GM23338 (cell line): ENCODE results near the gene HS3ST6. TPM values are rescaled to one million over a fixed set of nuclear protein-coding genes. Genes with fewer than 3 reads are reported as not detected.

Source experiments
- ATAC-seq: fragments of 200-7000 bp; cut with Tn5 transposase; 3 replicates; pipeline ENCODE4 v1.9.1; 2020
- DNase-seq: peaks from one replicate; pipeline ENCODE4 v3.0.0-alpha.2; 2015; ENCODE audit warnings: low spot score
- H2AFZ ChIP-seq: fragments of 200-600 bp; sonication (generic); 2 replicates; pipeline ENCODE4 v1.8.0; 2016; ENCODE audit warnings: antibody characterized with exemption, mild to moderate bottlenecking, moderate library complexity
- H3F3A ChIP-seq: fragments of 200-600 bp; sonication (generic); replicated peaks from 2 replicates; pipeline ENCODE4 v1.8.0; 2017; ENCODE audit warnings: antibody characterized with exemption, mixed run types, low read depth
- H3K27ac ChIP-seq: fragments of 200-600 bp; sonication (generic); 2 replicates; pipeline ENCODE4 v1.6.1; 2016; ENCODE audit warnings: low read depth
- H3K27me3 ChIP-seq: fragments of 200-600 bp; sonication (generic); 2 replicates; pipeline ENCODE4 v1.8.0; 2016; ENCODE audit warnings: mild to moderate bottlenecking, mixed run types, moderate library complexity; ENCODE audit not compliant: insufficient read depth
- H3K36me3 ChIP-seq: fragments of 200-600 bp; sonication (generic); 2 replicates; pipeline ENCODE4 v1.8.0; 2016; ENCODE audit warnings: mild to moderate bottlenecking; ENCODE audit not compliant: insufficient read depth
- H3K4me1 ChIP-seq: fragments of 200-600 bp; sonication (generic); 2 replicates; pipeline ENCODE4 v1.8.0; 2016; ENCODE audit warnings: mild to moderate bottlenecking, moderate library complexity; ENCODE audit not compliant: insufficient read depth
- H3K4me2 ChIP-seq: fragments of 200-600 bp; sonication (generic); 2 replicates; pipeline ENCODE4 v1.7.1; 2017; ENCODE audit warnings: mixed run types
- H3K4me3 ChIP-seq: fragments of 200-600 bp; sonication (generic); 2 replicates; pipeline ENCODE4 v1.6.1; 2016; ENCODE audit warnings: mixed run types
- H3K79me2 ChIP-seq: fragments of 200-600 bp; sonication (generic); replicated peaks from 2 replicates; pipeline ENCODE4 v1.8.0; 2017; ENCODE audit warnings: mild to moderate bottlenecking; ENCODE audit not compliant: insufficient read depth
- H3K9me2 ChIP-seq: fragments of 200-600 bp; sonication (generic); 2 replicates; pipeline ENCODE4 v1.8.0; 2017; ENCODE audit not compliant: insufficient read depth
- H4K20me1 ChIP-seq: fragments of 200-600 bp; sonication (generic); replicated peaks from 2 replicates; pipeline ENCODE4 v1.8.0; 2017; ENCODE audit warnings: mild to moderate bottlenecking; ENCODE audit not compliant: insufficient read depth
- H3K27ac Mint-ChIP-seq: 2 replicates; pipeline ENCODE4 v1.8.0; 2020; ENCODE audit warnings: inconsistent platforms, mild to moderate bottlenecking, moderate library complexity, mixed read lengths
- H3K27me3 Mint-ChIP-seq: 3 replicates; pipeline ENCODE4 v1.8.0; 2022; ENCODE audit warnings: low read depth, mild to moderate bottlenecking, moderate library complexity, mixed read lengths, inconsistent platforms; ENCODE audit not compliant: insufficient read depth, poor library complexity
- H3K36me3 Mint-ChIP-seq: 3 replicates; pipeline ENCODE4 v1.8.0; 2021; ENCODE audit warnings: low read depth, mild to moderate bottlenecking, inconsistent platforms, moderate library complexity, mixed read lengths
- H3K4me1 Mint-ChIP-seq: 3 replicates; pipeline ENCODE4 v1.8.0; 2020; ENCODE audit warnings: mild to moderate bottlenecking, inconsistent platforms, mixed read lengths
- H3K4me3 Mint-ChIP-seq: 3 replicates; pipeline ENCODE4 v1.8.0; 2021; ENCODE audit warnings: moderate library complexity, mild to moderate bottlenecking, inconsistent platforms, mixed read lengths
- H3K9me3 Mint-ChIP-seq: 3 replicates; pipeline ENCODE4 v1.8.0; 2020; ENCODE audit warnings: moderate library complexity, mild to moderate bottlenecking, inconsistent platforms, mixed read lengths
- CREB1 ChIP-seq: fragments of 250-450 bp; sonication (Bioruptor Pico); IDR thresholded peaks from 2 replicates; pipeline ENCODE4 v1.5.0; 2020; ENCODE audit warnings: low read depth, mild to moderate bottlenecking, moderate library complexity
- CTCF ChIP-seq, 2 experiments: fragments of 200-600 bp in 1 of 2; sonication (generic) in 1 of 2; conservative IDR thresholded peaks; 2 replicates each; pipeline versions ENCODE4 v1.5.1 to v1.6.1; 2016 to 2017; ENCODE audit warnings: antibody characterized with exemption in 2 of 2, low read depth in 2 of 2, mild to moderate bottlenecking in 2 of 2, moderate library complexity in 1 of 2
- ETS1 ChIP-seq: IDR thresholded peaks from 2 replicates; pipeline ENCODE4 v1.6.1; 2016; ENCODE audit warnings: antibody characterized with exemption
- EZH2 ChIP-seq: fragments of 200-600 bp; sonication (generic); IDR thresholded peaks from one replicate; pipeline ENCODE4 v1.8.0; 2017; ENCODE audit warnings: antibody characterized with exemption, mild to moderate bottlenecking, low read depth; ENCODE audit not compliant: unreplicated experiment
- EZH2phosphoT487 ChIP-seq: fragments of 200-600 bp; sonication (generic); IDR thresholded peaks from one replicate; pipeline ENCODE4 v1.8.1; 2018; ENCODE audit warnings: antibody characterized with exemption; ENCODE audit not compliant: unreplicated experiment
- JUNB ChIP-seq: IDR thresholded peaks from one replicate; pipeline ENCODE4 v1.6.1; 2016; ENCODE audit warnings: antibody characterized with exemption; ENCODE audit not compliant: unreplicated experiment
- NANOG ChIP-seq: IDR thresholded peaks from 2 replicates; pipeline ENCODE4 v1.6.1; 2016; ENCODE audit warnings: antibody characterized with exemption, borderline replicate concordance
- POLR2AphosphoS5 ChIP-seq: IDR thresholded peaks from 2 replicates; pipeline ENCODE4 v1.6.1; 2016; ENCODE audit warnings: antibody characterized with exemption, low read depth
- REST ChIP-seq: IDR thresholded peaks from one replicate; pipeline ENCODE4 v1.6.1; 2018; ENCODE audit warnings: antibody characterized with exemption; ENCODE audit not compliant: unreplicated experiment
- STAT1 ChIP-seq: IDR thresholded peaks from one replicate; pipeline ENCODE4 v1.6.1; 2016; ENCODE audit warnings: antibody characterized with exemption; ENCODE audit not compliant: unreplicated experiment
- ZNF114 ChIP-seq: fragments of 250-450 bp; sonication (Bioruptor Pico); IDR thresholded peaks from 2 replicates; pipeline ENCODE4 v1.5.0; 2020; ENCODE audit warnings: mild to moderate bottlenecking, moderate library complexity
- ZNF331 ChIP-seq: fragments of 250-450 bp; sonication (Bioruptor Pico); IDR thresholded peaks from 2 replicates; pipeline ENCODE4 v1.5.0; 2020; ENCODE audit warnings: low read depth, mild to moderate bottlenecking, moderate library complexity
- ZNF462 ChIP-seq: fragments of 250-450 bp; sonication (Bioruptor Pico); IDR thresholded peaks from 2 replicates; pipeline ENCODE4 v1.5.0; 2020; ENCODE audit warnings: mild to moderate bottlenecking, moderate library complexity
- polyA plus RNA-seq: library from polyadenylated mRNA; unstranded; fragments of >200 nt; fragmentation: Nextera tagmentation; extraction: Ambion mirVana; gene quantifications from 2 replicates; pipeline ENCODE4 v1.2.1, GENCODE V29; 2016
- total RNA-seq: library from RNA; depleted of rRNA; stranded (reverse); fragments of >200 nt; shearing (Covaris generic); gene quantifications from 2 replicates; pipeline ENCODE4 v1.2.3, GENCODE V29; 2014

Gene HS3ST6
- total and polyA plus RNA-seq, 2 experiments from 2014 or later = 0.21 TPM; not detected in 1

GRCh38 chr16:1929105-1929504, 10.9 kb upstream of the HS3ST6 start:
- Histone ChIP-seq H3K9me2 (no peaks in the 10 kb centered on the region), H4K20me1 (no peaks in the 10 kb centered on the region), H3K4me1 (peaks cover 2% of the 10 kb centered on the region; the same call in 1 of the 2 replicates), H3K79me2 (no peaks in the 10 kb centered on the region), H3F3A (no peaks in the 10 kb centered on the region), H3K4me3 (peak overlapping the region; percentile 66), H3K27ac (no peak overlapping the region), H2AFZ (peak overlapping the region; percentile 85), H3K27me3 (peaks cover 27% of the 10 kb centered on the region), H3K36me3 (no peaks in the 10 kb centered on the region), H3K4me2 (peak overlapping the region; percentile 84)
- Mint-ChIP-seq H3K27me3 (peaks cover 38% of the 10 kb centered on the region), H3K36me3 (no peaks in the 10 kb centered on the region), H3K4me3 (peak overlapping the region; percentile 71), H3K4me1 (peaks cover 11% of the 10 kb centered on the region), H3K27ac (no peak overlapping the region), H3K9me3 (no peaks in the 10 kb centered on the region)
- TF ChIP-seq EZH2 (no peak), ZNF114 (CRISPR knock-in tag) (no peak), ZNF331 (CRISPR knock-in tag) (no peak), POLR2AphosphoS5 (no peak), EZH2phosphoT487 (no peak), ETS1 (no peak), CTCF (conservative IDR thresholded peaks at IDR 0.05; ENCODE audit: low read depth in 2 of 2) (no peak), ZNF462 (CRISPR knock-in tag) (no peak), REST (no peak), CREB1 (CRISPR knock-in tag) (no peak), STAT1 (no peak), NANOG (no peak), JUNB (no peak)
- ATAC-seq = peak; percentile 44
- peak; percentile 55 for DNase-seq
